Measurements from ENCODE around the gene CAMTA1. TPM values are rescaled to one million over a fixed set of nuclear protein-coding genes. Genes with fewer than 3 reads are reported as not detected.
A peak's percentile ranks its signal among the peaks of the same experiment; 100 is the strongest.

The CAMTA1 gene
- total RNA-seq, 1 experiment from 2014 or later: 103 TPM

DNA sequence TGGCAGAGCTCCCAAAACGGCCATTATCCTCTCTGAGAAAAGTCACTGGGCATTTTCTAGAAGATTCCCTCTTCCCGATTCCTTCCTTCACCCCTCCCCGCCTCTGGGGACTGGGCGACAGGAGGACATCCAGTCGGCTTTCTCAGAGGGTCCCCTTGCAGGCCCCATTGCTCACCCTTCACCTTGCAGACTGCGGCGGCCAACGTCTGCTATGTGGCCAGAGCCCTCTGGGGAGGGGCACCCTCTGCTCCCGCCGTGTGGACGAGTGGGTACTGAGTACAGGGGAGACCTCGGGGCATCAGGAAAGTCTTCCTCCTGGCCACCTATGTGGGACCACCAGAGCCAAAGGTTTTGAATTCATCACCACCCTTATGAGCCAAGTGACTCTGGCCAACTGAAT lies 692.3 kb downstream of the CAMTA1 start:
- no peaks in the 10 kb centered on the region for H3K27me3 ChIP-seq
- no peak overlapping the region for H3K4me3 ChIP-seq
- no peak for DNase-seq

DNA sequence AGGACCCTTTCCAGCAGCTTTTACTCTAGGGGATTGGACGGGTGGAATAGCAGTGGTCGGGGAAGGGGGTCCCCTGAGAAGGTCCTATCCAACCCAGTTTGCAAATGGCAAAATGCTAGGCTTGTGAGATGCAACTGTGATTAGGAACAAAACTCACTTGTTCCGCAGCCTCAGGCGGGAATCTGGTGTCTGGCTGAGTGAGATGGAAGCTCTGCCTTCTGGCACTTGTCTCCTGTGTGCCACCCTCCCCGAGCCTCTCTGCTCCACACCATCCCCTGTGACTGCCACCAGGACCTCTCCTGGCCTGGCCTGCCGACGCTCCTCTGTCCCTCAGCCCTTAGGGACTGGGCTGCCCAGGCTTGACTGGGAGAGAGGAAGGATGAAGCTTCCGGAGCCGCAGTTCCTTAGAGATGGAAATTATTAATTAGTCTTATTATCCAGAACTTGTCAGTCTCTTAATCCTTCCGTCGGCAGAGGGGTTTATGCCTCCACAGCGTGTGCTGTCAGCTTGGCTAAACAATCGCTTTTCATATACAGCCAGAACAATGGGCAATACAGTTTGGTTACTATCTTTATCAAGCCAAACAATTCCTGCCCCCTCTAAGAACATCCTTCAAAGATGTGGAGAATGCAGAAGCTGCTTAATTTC lies 693.0 kb downstream of the CAMTA1 start:
- H3K36me3 ChIP-seq: no peaks in the 10 kb centered on the region
- H3K27me3 ChIP-seq: no peaks in the 10 kb centered on the region
- no peak for DNase-seq
- no peaks in the 10 kb centered on the region for H3K9me3 ChIP-seq
- no peak overlapping the region for H3K4me3 ChIP-seq

More for the DNA sequence above, 692.3 kb downstream of the CAMTA1 start:
- H3K36me3 ChIP-seq: no peaks in the 10 kb centered on the region
- no peaks in the 10 kb centered on the region for H3K9me3 ChIP-seq

DNA sequence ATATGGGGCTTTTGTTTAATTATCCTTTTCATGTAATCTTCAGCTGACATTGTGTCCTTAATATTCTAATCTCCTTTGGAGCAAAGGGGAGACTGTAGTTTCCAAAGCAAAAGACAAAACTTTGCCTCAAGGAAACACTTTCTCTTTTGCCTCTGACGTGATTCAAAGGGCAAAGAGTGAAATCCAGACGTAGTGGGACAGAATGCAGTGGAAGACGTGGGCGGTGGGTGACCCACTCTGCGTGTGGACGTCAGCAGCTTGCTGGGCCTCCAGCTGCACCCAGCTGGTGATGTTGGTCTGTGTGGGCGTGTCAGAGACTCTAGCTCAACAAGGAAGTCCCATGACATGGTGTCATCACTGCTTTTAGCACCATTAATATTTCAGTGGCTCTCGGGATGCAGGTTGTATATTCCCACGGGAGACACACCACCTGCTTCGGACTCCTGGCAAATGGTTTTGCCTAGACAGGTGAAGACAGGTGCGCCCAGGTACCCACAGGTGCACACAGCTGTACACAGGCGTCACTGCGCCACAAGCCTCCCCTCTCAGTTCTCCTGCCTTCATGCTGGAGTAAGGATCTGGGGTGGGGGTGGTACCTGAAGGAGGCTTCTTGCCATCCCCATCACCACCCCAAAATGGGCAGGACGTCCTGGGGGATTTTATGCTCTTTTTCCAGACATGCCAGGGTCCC lies 693.7 kb downstream of the CAMTA1 start:
- Histone ChIP-seq H3K4me3 (no peak overlapping the region), H3K27me3 (no peaks in the 10 kb centered on the region), H3K36me3 (no peaks in the 10 kb centered on the region), H3K9me3 (no peaks in the 10 kb centered on the region)
- DNase-seq: peak; percentile 93

DNA sequence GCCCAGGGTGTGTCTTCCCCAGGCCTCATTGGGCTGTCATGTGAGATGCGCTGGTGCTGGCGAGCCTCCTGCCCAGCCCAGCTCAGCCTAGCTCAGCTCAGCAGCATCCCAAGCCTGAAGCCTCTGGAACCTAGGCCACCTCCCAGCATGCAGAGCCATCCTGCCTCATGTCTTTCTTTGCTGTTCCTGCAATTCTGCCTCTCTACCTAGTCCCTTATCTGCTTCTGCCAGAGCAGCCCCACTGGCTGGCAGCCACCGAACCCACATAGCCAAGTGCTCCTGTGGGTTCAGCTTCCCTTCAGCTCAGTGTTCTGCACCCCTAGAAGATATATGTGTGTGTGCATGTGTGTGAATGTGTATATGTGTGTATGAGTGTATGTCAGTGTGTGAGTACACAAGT lies 694.3 kb downstream of the CAMTA1 start:
- no peak for DNase-seq
- no peaks in the 10 kb centered on the region for H3K9me3 ChIP-seq
- no peak overlapping the region for H3K4me3 ChIP-seq

DNA sequence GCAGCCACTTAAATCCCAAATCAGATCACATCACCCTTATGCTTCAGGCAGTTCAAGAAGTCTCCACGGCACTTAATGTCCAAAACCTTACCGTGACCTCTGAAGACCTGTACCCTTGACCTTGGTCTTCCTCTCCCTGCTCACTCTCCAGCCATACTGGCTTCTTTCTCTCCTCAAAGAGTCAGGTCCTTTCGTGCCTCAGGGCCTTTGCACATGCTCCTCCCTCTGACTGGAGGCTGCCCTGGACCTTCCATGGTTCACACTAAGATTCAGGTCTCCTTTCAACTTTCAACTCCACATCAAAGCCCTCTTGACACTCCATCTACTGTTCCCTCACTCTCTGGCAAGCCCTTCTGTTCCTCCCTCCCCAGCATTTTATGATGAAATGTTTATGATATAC lies 695.9 kb downstream of the CAMTA1 start:
- Histone ChIP-seq H3K27me3 (no peaks in the 10 kb centered on the region), H3K36me3 (no peaks in the 10 kb centered on the region), H3K4me3 (no peak overlapping the region), H3K9me3 (no peaks in the 10 kb centered on the region)
- no peak for DNase-seq

More for the DNA sequence above, 694.3 kb downstream of the CAMTA1 start:
- Histone ChIP-seq H3K36me3 (no peaks in the 10 kb centered on the region), H3K27me3 (no peaks in the 10 kb centered on the region)

DNA sequence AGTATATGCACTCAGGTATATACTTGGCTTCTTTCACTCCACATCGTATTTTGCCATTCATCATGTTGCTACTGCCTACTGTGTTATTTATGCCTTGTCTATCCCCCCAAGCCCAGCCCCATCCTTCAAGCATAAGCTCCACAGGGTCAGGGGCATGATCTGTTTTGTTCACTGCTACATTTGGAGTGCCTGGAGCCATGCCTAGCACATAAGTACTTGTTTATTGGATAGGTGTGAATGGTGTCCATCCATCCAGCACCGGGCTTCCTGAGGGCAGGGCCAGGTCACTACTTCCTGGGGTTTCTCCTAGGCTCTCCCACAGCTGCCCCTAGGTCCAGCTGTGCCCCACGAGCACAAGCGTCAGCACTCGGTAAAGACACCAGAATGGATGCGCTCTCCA lies 696.8 kb downstream of the CAMTA1 start:
- Histone ChIP-seq H3K9me3 (no peaks in the 10 kb centered on the region), H3K27me3 (no peaks in the 10 kb centered on the region), H3K36me3 (no peaks in the 10 kb centered on the region), H3K4me3 (no peak overlapping the region)
- no peak for DNase-seq

DNA sequence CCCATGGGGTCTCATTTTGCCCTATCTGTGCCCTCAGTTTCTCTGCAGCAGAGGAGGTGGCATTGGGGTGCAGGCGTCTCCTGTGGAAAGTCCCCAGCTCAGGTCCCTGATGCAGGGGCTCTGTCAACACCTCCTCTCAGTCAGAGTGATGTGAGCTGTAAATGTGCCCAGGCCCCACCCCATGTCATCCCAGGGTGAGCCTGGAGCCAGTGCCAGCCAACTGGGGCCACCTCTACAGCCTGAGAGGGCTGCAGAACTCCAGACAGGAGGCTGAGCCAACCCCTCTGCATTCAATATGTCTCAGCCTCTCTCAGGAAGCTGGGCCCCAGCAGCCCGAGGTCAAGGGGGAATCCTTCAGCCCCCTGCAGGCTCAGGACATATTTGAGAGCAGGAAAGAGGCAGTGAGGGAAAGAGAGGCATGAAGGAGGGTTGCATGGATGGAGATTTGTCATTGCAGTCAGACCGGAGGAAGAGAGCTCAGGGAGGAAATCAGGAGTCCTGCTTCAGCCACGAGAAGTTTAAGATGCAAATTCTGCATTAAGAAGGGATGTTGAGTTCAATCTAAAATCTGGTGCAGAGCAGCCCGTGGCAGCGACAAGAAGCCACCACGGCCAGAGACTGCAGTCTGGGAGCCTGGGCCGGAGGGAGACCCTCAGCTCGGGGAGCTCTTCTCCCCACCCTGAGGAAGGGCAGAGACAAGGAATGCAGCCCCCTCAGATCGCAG lies 697.7 kb downstream of the CAMTA1 start:
- Histone ChIP-seq H3K27me3 (no peaks in the 10 kb centered on the region), H3K4me3 (no peak overlapping the region), H3K36me3 (no peaks in the 10 kb centered on the region), H3K9me3 (no peaks in the 10 kb centered on the region)
- no peak for DNase-seq

DNA sequence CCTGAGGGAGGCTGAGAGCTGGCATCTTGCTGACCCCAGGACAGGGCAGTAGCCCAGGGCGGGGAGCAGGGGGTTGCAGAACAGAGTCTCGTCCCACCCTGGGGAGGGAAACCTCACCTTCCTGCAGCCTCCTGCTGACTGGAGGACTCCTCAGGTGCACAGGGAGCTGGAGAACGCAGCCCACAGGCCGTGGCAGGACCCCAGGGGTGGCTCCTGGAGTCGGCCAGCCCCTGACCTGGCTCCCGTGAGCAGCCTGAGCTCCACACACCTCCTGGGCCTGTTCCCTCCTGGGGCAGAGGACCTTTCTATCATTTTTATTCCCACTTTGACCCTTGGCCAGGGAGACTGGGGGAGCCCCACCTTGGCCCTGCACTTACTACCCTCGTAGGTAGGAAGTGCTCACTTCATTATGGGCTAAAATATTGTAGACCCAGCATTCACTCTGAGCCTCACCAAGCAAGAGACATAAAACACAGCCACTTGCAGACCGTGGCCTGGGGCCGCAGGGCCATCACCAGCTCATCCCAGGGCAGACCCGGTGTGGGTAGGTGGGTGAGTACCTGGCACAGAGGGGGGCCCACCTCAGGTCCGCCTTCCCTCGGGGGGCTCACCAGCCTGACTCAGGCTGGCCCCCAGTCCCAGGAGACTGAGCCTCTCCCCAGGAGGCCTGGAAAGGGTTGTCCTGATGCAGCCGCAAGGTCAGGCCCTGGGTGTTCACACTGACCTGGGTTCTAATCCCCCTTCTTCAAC lies 698.6 kb downstream of the CAMTA1 start:
- DNase-seq: no peak
- H3K36me3 ChIP-seq: no peaks in the 10 kb centered on the region
- H3K9me3 ChIP-seq: no peaks in the 10 kb centered on the region
- no peak overlapping the region for H3K4me3 ChIP-seq
- H3K27me3 ChIP-seq: no peaks in the 10 kb centered on the region

DNA sequence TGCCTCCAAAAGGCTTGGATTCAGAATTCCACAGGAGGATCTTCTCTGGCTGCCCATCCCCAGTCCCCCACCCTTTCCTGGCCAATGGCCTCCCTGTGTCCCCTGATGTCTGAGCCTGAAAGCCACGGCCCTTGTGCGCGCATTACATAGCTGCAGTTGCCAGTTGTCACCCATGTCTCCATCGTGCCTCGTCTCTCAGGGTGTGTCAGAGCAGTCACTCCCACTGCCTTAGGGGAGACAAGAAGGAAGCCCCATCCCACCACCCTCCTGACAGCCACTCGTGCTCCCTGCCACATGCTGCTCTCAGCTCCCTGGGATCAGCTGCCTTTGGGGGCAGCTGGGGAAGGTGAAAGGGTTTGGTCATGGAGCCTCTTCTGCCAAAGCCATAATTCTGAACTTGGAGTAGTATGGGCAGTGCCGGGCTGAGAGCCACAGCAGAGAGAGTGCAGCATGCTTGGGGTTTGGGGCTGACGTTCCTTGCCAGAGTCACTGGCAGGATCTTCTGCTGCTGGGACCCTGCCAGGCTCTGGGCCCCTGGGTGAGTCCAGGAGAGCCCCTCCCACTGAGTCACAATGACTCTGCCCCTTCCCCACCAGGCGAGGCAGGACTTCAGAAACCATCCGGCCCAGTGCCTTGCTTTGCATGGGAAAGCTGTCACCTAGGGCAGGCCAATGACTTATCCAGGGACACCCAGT lies 700.0 kb downstream of the CAMTA1 start:
- Histone ChIP-seq H3K27me3 (no peaks in the 10 kb centered on the region), H3K4me3 (no peak overlapping the region), H3K9me3 (no peaks in the 10 kb centered on the region), H3K36me3 (no peaks in the 10 kb centered on the region)
- DNase-seq: peak; percentile 91

DNA sequence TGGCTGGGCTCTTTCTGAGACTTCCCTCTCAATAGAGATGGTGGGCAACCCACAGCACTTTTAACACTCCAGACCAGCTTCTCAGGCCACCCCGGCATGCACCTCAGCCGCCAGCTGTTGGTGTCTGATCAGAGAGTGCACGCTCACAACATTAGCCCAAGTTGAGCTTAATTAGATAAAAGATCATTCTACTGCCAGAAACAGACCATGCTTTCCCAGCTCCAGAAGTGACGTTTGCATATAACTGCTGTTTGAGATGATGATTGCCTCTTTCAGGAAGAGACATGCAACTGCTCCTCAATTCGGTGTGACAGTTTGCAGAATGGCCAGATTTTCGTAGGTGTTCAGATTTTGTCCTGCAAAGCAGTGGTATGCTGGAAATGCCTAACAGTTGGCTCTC lies 700.6 kb downstream of the CAMTA1 start:
- DNase-seq: no peak
- Histone ChIP-seq H3K36me3 (no peaks in the 10 kb centered on the region), H3K9me3 (no peaks in the 10 kb centered on the region), H3K27me3 (no peaks in the 10 kb centered on the region), H3K4me3 (no peak overlapping the region)

DNA sequence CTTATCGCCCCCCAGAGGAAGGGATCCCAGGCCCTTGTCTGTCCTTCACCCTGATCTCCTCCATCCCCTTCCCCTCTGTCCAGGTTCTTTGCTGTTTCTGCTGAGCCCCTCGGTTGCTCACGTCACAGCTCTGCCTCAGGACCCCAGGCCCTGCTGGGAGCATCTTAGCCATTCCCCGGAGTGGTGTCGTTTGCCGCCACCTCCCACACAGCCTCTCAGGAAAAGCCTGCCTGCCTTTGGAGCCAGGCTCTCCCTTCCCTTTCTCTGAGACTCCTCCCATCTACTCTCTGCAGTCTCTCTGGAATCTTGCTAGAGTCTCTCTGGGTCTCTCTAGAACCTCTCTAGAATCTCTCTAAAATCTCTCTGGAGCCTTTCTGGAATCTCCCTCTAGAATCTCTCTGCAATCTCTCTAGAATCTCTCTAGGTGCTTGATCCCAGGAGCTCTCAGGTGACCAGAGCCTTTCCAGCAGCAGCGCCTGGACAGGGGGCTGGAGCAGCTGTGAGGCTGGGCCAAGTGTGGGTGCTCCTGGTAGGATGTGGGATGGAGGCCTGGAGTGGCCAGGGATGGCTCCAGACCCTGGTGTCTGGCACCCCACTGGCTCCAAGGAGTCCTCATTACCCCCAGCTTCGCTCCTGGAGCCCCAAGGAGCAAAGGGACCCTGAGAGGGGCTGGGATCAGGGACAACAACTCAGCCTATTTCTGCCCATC lies 702.7 kb downstream of the CAMTA1 start:
- Histone ChIP-seq H3K36me3 (no peaks in the 10 kb centered on the region), H3K9me3 (no peaks in the 10 kb centered on the region), H3K27me3 (no peaks in the 10 kb centered on the region), H3K4me3 (no peak overlapping the region)
- no peak for DNase-seq

DNA sequence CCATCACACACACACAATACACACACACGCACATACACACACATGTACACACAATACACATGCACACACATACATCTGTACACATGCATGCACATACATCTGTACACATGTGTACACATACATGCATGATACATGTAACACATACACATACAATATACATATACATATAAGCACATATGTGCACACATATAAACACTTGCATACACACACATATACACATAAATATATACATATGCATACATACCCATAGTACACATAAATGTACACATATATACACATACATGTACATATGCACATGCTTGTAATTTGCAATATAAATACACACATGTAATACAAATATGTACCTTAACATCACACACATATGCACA lies 703.2 kb downstream of the CAMTA1 start:
- Histone ChIP-seq H3K9me3 (no peaks in the 10 kb centered on the region), H3K4me3 (no peak overlapping the region)

DNA sequence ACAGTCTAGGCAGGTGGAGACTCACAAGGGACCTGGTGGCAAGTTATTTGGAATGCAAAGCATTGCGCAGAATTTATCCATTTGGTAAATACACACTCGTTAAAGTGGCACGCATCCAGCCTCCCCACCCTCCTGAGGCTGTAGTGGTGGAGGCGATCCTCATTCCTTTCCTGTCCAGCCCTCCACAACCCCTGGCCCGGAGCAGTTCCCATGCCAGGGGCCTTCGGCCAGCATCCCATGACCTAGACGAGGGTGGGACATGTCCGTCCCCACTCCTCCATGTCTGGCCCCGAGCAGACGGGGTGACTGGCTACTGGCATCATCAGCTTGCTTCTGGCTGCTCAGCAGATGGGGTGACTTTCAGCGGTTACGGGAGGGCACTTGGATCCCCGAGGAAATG lies 704.3 kb downstream of the CAMTA1 start:
- Histone ChIP-seq H3K4me3 (no peak overlapping the region), H3K36me3 (no peaks in the 10 kb centered on the region), H3K27me3 (no peaks in the 10 kb centered on the region), H3K9me3 (no peaks in the 10 kb centered on the region)
- no peak for DNase-seq

More for the DNA sequence above, 703.2 kb downstream of the CAMTA1 start:
- no peaks in the 10 kb centered on the region for H3K27me3 ChIP-seq
- no peaks in the 10 kb centered on the region for H3K36me3 ChIP-seq
- no peak for DNase-seq

DNA sequence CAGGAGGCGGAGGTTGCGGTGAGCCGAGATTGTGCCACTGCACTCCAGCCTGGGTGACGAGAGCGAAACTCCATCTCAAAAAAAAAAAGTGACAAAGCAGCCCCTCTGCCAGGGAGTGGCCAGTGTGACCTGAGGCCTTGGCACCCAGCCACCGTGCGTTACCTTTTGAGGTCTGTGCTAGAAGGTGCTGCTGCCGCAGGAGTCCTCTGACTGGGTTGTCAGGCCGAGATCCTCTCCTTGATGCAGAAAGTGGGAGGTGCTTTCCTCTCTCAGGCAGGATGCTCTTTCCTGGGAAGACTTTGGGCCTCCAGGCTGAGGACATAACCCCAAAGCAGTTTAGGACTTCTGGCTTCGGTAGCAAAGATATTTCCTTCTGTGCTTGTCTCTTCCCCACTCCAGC lies 705.3 kb downstream of the CAMTA1 start:
- Histone ChIP-seq H3K4me3 (no peak overlapping the region), H3K9me3 (no peaks in the 10 kb centered on the region), H3K27me3 (no peaks in the 10 kb centered on the region), H3K36me3 (no peaks in the 10 kb centered on the region)
- DNase-seq: no peak

DNA sequence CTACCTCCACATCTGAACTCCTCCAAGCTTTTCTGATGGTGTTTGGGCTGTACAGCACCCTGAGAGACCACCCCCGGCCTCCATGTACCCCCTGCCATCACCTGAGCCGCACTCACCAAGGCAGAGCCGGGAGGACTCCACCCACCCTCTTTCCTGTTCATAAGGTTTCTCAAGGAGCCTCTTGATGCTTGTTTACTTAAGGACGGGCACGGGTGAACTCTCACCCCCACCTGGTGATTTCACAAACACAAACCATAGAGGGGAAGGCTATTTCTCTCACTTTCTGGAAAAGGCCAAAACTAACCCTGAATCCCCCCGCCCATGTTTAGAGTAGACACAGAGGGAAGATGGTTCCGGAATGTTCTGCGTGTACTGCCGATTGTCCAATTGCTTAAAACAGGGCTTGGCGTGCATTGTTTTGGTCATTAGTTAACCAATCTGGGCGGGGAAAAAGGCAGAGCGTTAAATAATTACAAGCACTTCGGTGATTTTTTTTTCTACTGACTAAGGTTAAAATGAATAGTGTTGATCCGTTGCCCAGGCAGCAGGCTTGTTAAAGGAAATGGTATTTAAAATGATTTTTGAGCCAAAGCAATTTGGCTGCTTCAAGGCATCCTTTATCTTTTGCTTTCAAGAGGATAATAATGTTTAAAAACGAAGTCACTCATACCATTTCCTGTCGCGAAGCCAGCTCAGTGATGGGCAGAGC lies 706.0 kb downstream of the CAMTA1 start:
- no peaks in the 10 kb centered on the region for H3K36me3 ChIP-seq
- H3K4me3 ChIP-seq: no peak overlapping the region
- peak; percentile 69 for DNase-seq
- no peaks in the 10 kb centered on the region for H3K9me3 ChIP-seq
- no peaks in the 10 kb centered on the region for H3K27me3 ChIP-seq

DNA sequence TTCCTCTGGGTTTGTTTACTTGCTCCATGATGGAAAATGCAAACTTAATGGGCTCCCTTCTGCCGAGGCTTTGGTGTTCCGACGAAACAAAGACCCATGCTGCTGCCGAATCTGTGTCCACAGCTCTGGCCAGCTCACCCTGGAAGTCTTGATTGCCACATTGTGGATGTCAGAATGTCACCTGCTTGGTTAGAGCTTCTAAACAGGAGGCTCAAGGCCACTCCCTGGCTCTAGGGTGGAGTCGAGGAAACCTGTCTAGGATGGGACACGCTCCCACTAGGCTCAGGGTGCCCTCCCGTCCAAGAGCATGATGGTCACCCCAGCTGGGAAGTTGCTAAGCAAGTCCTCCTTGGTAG lies 706.5 kb downstream of the CAMTA1 start:
- Histone ChIP-seq H3K4me3 (no peak overlapping the region), H3K27me3 (no peaks in the 10 kb centered on the region), H3K9me3 (no peaks in the 10 kb centered on the region), H3K36me3 (no peaks in the 10 kb centered on the region)
- DNase-seq: no peak
